ENCODE measurements around the gene CCNI.
"Not testable (repeated sequence)": the region's sequence is repeated elsewhere in the genome, so short reads cannot be mapped to it uniquely, and the experiment has no call there.

CCNI gene

GRCh38 chr4:77080806-77081205 lies 5.0 kb upstream of the CCNI start:
- DNase-seq = peak; percentile 10

- DNase-seq = no peak
Observed at GRCh38 chr4:77079281-77079680, 3.5 kb upstream of the CCNI start.

GRCh38 chr4:77078401-77078800 lies 2.6 kb upstream of the CCNI start:
- no peak for DNase-seq

GRCh38 chr4:77076889-77077635 lies 1.3 kb upstream of the CCNI start:
- no peak for DNase-seq

- peak; percentile 88 for DNase-seq
Observed at GRCh38 chr4:77074981-77075855, 571 bp downstream of the CCNI start.

GRCh38 chr4:77074381-77074831 lies 1.4 kb downstream of the CCNI start:
- no peak for DNase-seq

- DNase-seq = no peak
Observed at GRCh38 chr4:77073981-77074380, 1.8 kb downstream of the CCNI start.

- DNase-seq = no peak
Observed at GRCh38 chr4:77073106-77073809, 2.5 kb downstream of the CCNI start.

GRCh38 chr4:77072195-77072753 lies 3.5 kb downstream of the CCNI start:
- peak; percentile 54 for DNase-seq

GRCh38 chr4:77069514-77069913 lies 6.3 kb downstream of the CCNI start:
- not testable (repeated sequence) for DNase-seq

GRCh38 chr4:77065382-77065781 lies 10.4 kb downstream of the CCNI start:
- DNase-seq = no peak

- DNase-seq = no peak
Observed at GRCh38 chr4:77062856-77063255, 12.9 kb downstream of the CCNI start.

GRCh38 chr4:77052352-77052751 lies 23.4 kb downstream of the CCNI start:
- peak; percentile 74 for DNase-seq

GRCh38 chr4:77050962-77051361 lies 24.8 kb downstream of the CCNI start:
- no peak for DNase-seq

- no peak for DNase-seq
Observed at GRCh38 chr4:77047037-77047436, 28.8 kb downstream of the CCNI start.

GRCh38 chr4:77045490-77045889 lies 30.3 kb downstream of the CCNI start:
- DNase-seq = no peak

GRCh38 chr4:77044461-77045150 lies 31.2 kb downstream of the CCNI start:
- no peak for DNase-seq

GRCh38 chr4:77043507-77044136 lies 32.2 kb downstream of the CCNI start:
- DNase-seq = no peak

GRCh38 chr4:77040854-77041725 lies 34.7 kb downstream of the CCNI start:
- DNase-seq = no peak

GRCh38 chr4:77040270-77040669 lies 35.5 kb downstream of the CCNI start:
- no peak for DNase-seq

GRCh38 chr4:77039796-77040195 lies 36.0 kb downstream of the CCNI start:
- no peak for DNase-seq
